Epithelial cell of proximal tubule (primary cell): Measurements from ENCODE around the gene DACT3. TPM values are rescaled to one million over a fixed set of nuclear protein-coding genes. Genes with fewer than 3 reads are reported as not detected.
A peak's percentile ranks its signal among the peaks of the same experiment; 100 is the strongest.

Experiments
- DNase-seq: peaks from one replicate; pipeline ENCODE4 v3.0.0-alpha.2; 2011; ENCODE audit warnings: low read depth
- H3K4me3 ChIP-seq: 2 replicates; pipeline ENCODE4 v1.5.1; 2011; ENCODE audit warnings: low read depth, mild to moderate bottlenecking, low read length
- CTCF ChIP-seq: conservative IDR thresholded peaks from 2 replicates; pipeline ENCODE4 v1.5.1; 2012; ENCODE audit warnings: low read depth, mild to moderate bottlenecking, low read length
- total RNA-seq: library from RNA; depleted of rRNA; stranded (reverse); fragments of >200 nt; gene quantifications from 2 replicates; pipeline ENCODE4 v1.2.3, GENCODE V29; 2015

Gene DACT3
- total RNA-seq, 1 donor from 2014 or later, result not detected

GRCh38 chr19:46644720-46645119, 16.3 kb downstream of the DACT3 start:
- H3K4me3 ChIP-seq, result no peak overlapping the region
- no peak for DNase-seq
- no peak for TF ChIP-seq CTCF

GRCh38 chr19:46640656-46641055, 20.3 kb downstream of the DACT3 start:
- no peak for TF ChIP-seq CTCF
- DNase-seq, result no peak
- H3K4me3 ChIP-seq, result no peak overlapping the region

GRCh38 chr19:46639358-46640182, 21.4 kb downstream of the DACT3 start:
- peak overlapping the region; percentile 46 for H3K4me3 ChIP-seq
- no peak for DNase-seq
- TF ChIP-seq CTCF, result no peak

GRCh38 chr19:46637224-46637623, 23.8 kb downstream of the DACT3 start:
- DNase-seq, result no peak
- TF ChIP-seq CTCF, result no peak
- H3K4me3 ChIP-seq, result no peak overlapping the region

- no peak within 1 kb of the TSS for H3K4me3 ChIP-seq
- no peak for DNase-seq
- no peak for TF ChIP-seq CTCF
Observed at GRCh38 chr19:46635920-46636761, 24.8 kb downstream of the DACT3 start, which contains the start of gene GNG8. Gene GNG8, minus strand, starts transcription at chr19:46636202. Its CDS starts 1,520 bp downstream, at chr19:46634682.

- peak overlapping the region; percentile 29 for H3K4me3 ChIP-seq
- no peak for DNase-seq
- no peak for TF ChIP-seq CTCF
Observed at GRCh38 chr19:46634656-46635218, 26.2 kb downstream of the DACT3 start.
